DND-41 (cell line): ENCODE data around the gene NR2C2AP.

Experiments used
- CTCF ChIP-seq: IDR thresholded peaks from 2 replicates; pipeline ENCODE4 v1.5.1; 2012; ENCODE audit warnings: borderline replicate concordance, low read length, moderate library complexity, mild to moderate bottlenecking; ENCODE audit not compliant: poor library complexity, severe bottlenecking; ENCODE audit errors: extremely low read depth
- EZH2 ChIP-seq: IDR thresholded peaks from 3 replicates; pipeline ENCODE4 v1.6.1; 2012; ENCODE audit warnings: borderline replicate concordance, low read depth, mild to moderate bottlenecking, moderate library complexity, low read length, inconsistent platforms; ENCODE audit not compliant: severe bottlenecking

DNA sequence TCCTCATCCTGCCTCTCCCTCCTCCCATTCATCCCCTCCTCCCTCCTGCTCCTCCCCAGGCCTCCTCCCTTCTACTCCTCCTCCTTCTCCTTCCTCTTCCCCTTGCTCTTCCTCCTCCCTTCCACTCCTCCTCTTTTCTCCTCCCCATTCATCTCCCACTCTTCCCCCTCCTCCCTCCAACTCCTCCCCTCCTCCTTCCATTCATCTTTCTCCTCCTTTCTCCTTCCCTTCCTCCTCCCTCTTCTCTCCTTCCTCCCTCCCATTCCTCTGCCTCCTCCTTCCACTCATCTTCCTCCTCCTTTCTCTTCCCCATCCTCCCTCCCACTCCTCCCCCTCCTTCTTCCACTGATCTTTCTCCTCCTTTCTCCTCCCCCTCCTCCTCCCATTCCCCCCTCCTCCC lies 36.5 kb upstream of the NR2C2AP start:
- no peak for TF ChIP-seq EZH2
- TF ChIP-seq CTCF, result no peak
